ENCODE data around the gene GRK3. TPM values are rescaled to one million over a fixed set of nuclear protein-coding genes. Genes with fewer than 3 reads are reported as not detected.

The GRK3 gene
- total RNA-seq, 1 donor from 2014 or later, result 66.7 TPM

DNA sequence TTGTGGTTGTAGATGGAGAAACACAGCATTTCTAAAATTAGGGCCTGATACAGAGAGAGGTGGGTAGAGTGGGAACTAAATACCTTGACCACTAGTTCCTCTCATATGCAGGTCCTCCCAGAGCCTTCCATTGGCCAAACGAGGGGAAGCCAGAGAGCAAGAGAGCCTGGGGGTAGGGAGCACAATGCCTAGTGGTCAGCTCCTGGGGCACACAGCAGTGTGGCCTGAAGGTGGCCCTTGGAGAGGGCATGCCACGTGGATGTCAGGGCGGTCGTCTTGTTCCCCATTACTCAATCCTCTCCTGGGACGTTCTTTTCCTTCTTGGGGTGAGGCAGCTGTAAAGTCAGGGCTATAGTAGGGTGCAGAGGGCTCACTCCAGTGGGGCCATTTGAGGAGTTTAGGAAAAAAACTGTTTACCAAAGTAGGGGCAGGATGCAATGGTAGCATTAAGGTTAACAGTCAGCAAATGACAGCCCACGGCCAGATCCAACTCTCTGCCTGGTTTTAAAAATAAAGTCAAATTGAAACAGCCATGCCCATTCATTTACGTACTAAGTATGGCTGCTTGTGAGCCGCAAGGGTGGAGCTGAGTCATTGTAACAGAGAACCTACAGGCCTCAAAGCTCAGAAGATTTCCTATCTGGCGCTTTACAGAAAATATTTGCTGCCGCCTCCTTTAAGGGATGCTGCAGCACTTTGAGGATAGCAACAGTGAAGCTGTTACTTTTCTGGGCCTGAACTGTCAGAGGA is 185.1 kb downstream of the GRK3 start:
- CTCF ChIA-PET, result no interaction called here

DNA sequence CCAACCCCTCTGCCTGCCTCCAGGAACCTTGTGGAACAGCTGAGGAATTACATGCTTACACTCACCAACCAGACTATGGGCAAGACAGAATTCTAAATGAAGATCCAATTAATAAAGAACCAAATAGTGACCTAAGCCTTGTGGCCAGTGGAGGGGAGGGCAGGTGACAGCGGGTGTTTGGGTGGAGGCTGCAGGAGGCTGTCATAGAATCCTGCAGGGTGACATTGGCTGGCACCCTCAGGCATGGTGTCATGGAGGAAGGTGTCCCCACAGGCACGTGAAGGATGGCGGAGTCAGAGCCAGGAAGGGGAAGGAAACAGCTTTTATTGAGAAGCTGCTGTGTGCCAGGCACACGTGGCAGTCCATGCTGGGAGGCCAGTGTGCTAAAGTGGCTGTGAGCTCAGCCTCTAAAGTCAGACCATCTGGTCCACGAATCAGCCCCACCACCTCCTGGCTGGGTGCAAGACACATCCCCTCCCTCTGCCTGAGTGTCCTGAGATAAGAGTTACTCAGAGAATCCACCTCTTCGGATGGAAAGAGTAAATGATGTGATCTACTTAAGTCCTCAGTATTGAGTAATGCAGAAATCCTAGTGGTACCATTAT is 186.2 kb downstream of the GRK3 start:
- CTCF ChIA-PET, result no interaction called here
- H3K9me3 Mint-ChIP-seq, result no peaks in the 10 kb centered on the region
- intact Hi-C loops (cut with micrococcal nuclease), result no loop called here
- no peak overlapping the region for H3K27ac Mint-ChIP-seq
- ATAC-seq (ENCODE audit: low read depth) (no peak), DNase-seq (no peak)
- H3K4me3 Mint-ChIP-seq, result no peak overlapping the region
- TF ChIP-seq, protein P1, sequence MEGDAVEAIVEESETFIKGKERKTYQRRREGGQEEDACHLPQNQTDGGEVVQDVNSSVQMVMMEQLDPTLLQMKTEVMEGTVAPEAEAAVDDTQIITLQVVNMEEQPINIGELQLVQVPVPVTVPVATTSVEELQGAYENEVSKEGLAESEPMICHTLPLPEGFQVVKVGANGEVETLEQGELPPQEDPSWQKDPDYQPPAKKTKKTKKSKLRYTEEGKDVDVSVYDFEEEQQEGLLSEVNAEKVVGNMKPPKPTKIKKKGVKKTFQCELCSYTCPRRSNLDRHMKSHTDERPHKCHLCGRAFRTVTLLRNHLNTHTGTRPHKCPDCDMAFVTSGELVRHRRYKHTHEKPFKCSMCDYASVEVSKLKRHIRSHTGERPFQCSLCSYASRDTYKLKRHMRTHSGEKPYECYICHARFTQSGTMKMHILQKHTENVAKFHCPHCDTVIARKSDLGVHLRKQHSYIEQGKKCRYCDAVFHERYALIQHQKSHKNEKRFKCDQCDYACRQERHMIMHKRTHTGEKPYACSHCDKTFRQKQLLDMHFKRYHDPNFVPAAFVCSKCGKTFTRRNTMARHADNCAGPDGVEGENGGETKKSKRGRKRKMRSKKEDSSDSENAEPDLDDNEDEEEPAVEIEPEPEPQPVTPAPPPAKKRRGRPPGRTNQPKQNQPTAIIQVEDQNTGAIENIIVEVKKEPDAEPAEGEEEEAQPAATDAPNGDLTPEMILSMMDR (IDR thresholded peaks at IDR 0.05), result no peak
- H3K27me3 Mint-ChIP-seq, result no peaks in the 10 kb centered on the region
- H3K4me1 Mint-ChIP-seq, result no peaks in the 10 kb centered on the region
- no peaks in the 10 kb centered on the region for H3K36me3 Mint-ChIP-seq (ENCODE audit: low read depth)
- POLR2A ChIA-PET, result no interaction called here

More for the DNA sequence above, 185.1 kb downstream of the GRK3 start:
- Mint-ChIP-seq H3K9me3 (no peaks in the 10 kb centered on the region), H3K27me3 (no peaks in the 10 kb centered on the region), H3K4me1 (no peaks in the 10 kb centered on the region), H3K36me3 (ENCODE audit: low read depth) (no peaks in the 10 kb centered on the region), H3K27ac (no peak overlapping the region), H3K4me3 (no peak overlapping the region)
- TF ChIP-seq, protein P1 (IDR thresholded peaks at IDR 0.05), result no peak
- POLR2A ChIA-PET, result no interaction called here
- no peak for DNase-seq
- intact Hi-C loops (cut with micrococcal nuclease), result no loop called here
- peak; percentile 50 for ATAC-seq (ENCODE audit: low read depth)

GRCh38 chr22:25751174-25751581 is 186.7 kb downstream of the GRK3 start:
- Mint-ChIP-seq H3K27ac (no peak overlapping the region), H3K4me1 (no peaks in the 10 kb centered on the region), H3K36me3 (ENCODE audit: low read depth) (no peaks in the 10 kb centered on the region), H3K4me3 (no peak overlapping the region), H3K9me3 (no peaks in the 10 kb centered on the region), H3K27me3 (no peaks in the 10 kb centered on the region)
- TF ChIP-seq, protein P1 (IDR thresholded peaks at IDR 0.05), result no peak
- intact Hi-C loops (cut with micrococcal nuclease), result no loop called here
- no peak for ATAC-seq (ENCODE audit: low read depth)
- ChIA-PET CTCF (no interaction called here), POLR2A (no interaction called here)
- no peak for DNase-seq

GRCh38 chr22:25752615-25753214 is 188.2 kb downstream of the GRK3 start:
- CTCF ChIA-PET, result no interaction called here
- no peaks in the 10 kb centered on the region for H3K9me3 Mint-ChIP-seq
- ATAC-seq (ENCODE audit: low read depth), result no peak
- DNase-seq, result no peak
- TF ChIP-seq, protein P1 (IDR thresholded peaks at IDR 0.05), result no peak
- H3K36me3 Mint-ChIP-seq (ENCODE audit: low read depth), result no peaks in the 10 kb centered on the region
- no peak overlapping the region for H3K27ac Mint-ChIP-seq
- intact Hi-C loops (cut with micrococcal nuclease), result no loop called here
- no peaks in the 10 kb centered on the region for H3K27me3 Mint-ChIP-seq
- POLR2A ChIA-PET, result no interaction called here
- H3K4me1 Mint-ChIP-seq, result no peaks in the 10 kb centered on the region
- no peak overlapping the region for H3K4me3 Mint-ChIP-seq

GRCh38 chr22:25753252-25753651 is 188.8 kb downstream of the GRK3 start:
- intact Hi-C loops (cut with micrococcal nuclease), result no loop called here
- DNase-seq (no peak), ATAC-seq (ENCODE audit: low read depth) (no peak)
- ChIA-PET POLR2A (no interaction called here), CTCF (no interaction called here)
- no peak overlapping the region for H3K4me3 Mint-ChIP-seq
- H3K36me3 Mint-ChIP-seq (ENCODE audit: low read depth), result no peaks in the 10 kb centered on the region
- no peaks in the 10 kb centered on the region for H3K27me3 Mint-ChIP-seq
- H3K4me1 Mint-ChIP-seq, result no peaks in the 10 kb centered on the region
- no peak overlapping the region for H3K27ac Mint-ChIP-seq
- no peaks in the 10 kb centered on the region for H3K9me3 Mint-ChIP-seq
- TF ChIP-seq, protein P1 (IDR thresholded peaks at IDR 0.05), result no peak
